Skin epidermis (tissue), 12 donors: ENCODE data around the gene SH3GL3.

ENCODE experiments used
- H3K27ac ChIP-seq, 21 experiments: fragments of 200-600 bp; sonication (generic) in 11 of 21; one replicate each; pipeline ENCODE4 v1.5.0; 2020; ENCODE audit warnings: mild to moderate bottlenecking in 3 of 21, inconsistent platforms in 2 of 21, moderate library complexity in 2 of 21
- H3K4me3 ChIP-seq, 7 experiments: fragments of 200-600 bp; sonication (generic) in 2 of 7; one replicate each; pipeline ENCODE4 v1.5.0; 2020; ENCODE audit warnings: inconsistent platforms in 2 of 7, mild to moderate bottlenecking in 2 of 7, moderate library complexity in 1 of 7

Gene SH3GL3

DNA sequence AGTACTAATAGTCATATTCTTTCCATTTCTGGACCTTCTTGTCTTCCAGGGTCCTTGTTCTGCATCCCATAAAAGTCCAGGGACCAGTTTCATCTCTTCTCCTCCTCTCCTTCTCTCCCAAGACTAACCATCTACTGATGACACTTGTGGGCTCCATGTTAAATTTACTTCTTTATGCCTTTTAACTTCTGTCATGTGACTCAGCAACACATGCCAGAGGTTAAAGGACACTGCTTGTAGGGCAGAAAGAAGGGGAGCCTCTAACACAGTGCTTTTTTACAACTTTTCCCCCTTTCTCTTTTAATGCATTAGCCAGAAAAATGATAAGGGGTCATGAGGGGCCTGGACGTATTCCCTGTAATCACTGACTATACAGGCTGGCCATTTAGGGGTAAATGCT is 10.0 kb downstream of the SH3GL3 start:
- H3K27ac ChIP-seq = no peak overlapping the region
- H3K4me3 ChIP-seq = no peak overlapping the region

GRCh38 chr15:83458381-83458780 is 11.2 kb downstream of the SH3GL3 start:
- H3K27ac ChIP-seq = no peak overlapping the region
- H3K4me3 ChIP-seq = no peak overlapping the region

DNA sequence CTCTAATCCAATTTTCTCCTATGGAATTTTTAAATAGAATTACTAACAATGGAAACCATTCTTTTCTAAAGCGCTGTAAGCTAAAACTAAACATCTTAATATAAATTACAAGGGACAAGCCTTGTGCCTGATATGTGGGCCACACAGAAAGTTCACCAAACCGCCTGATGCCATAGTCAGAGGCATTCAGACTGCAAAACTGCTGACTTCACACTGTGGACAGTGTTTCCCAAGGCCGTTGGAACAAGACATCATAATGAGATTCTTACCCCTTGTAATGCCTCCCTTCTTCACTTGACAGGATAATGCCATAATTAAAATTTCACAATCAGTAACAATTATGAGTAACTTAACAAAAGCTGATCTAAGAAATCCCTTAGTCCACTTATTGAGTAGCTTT is 14.9 kb downstream of the SH3GL3 start:
- H3K4me3 ChIP-seq = no peak overlapping the region
- no peak overlapping the region for H3K27ac ChIP-seq

GRCh38 chr15:83462953-83463433 is 15.9 kb downstream of the SH3GL3 start:
- Histone ChIP-seq H3K27ac (no peak overlapping the region), H3K4me3 (no peak overlapping the region)

- no peak overlapping the region for H3K4me3 ChIP-seq
- H3K27ac ChIP-seq = no peak overlapping the region
Measured at GRCh38 chr15:83470887-83471286, 23.7 kb downstream of the SH3GL3 start.

GRCh38 chr15:83471307-83471866 is 24.2 kb downstream of the SH3GL3 start:
- H3K4me3 ChIP-seq = no peak overlapping the region
- H3K27ac ChIP-seq = no peak overlapping the region

- Histone ChIP-seq H3K27ac (no peak overlapping the region), H3K4me3 (no peak overlapping the region)
Measured at GRCh38 chr15:83472151-83472550, 25.0 kb downstream of the SH3GL3 start.

- Histone ChIP-seq H3K27ac (no peak overlapping the region), H3K4me3 (no peak overlapping the region)
Measured at GRCh38 chr15:83472797-83473196, 25.7 kb downstream of the SH3GL3 start.

DNA sequence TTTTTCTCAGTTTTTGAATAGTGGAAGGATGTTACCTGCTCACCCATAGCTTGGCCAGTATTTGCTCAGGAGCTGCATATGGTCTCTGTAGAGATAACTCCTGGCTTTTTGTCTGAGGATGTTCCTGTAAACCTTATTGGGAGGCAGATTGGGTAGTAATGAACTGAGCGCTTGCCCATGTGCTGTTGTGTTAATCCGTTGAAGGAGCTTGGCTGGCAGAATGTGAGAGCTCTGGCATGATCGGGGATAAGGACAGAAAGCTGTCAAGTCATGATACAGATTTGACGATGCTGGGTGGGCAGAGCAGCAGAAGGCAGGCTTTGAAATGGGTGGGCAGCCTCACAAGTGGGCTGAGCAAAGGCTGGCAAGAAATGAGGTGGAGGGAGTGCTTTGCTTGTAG is 27.4 kb downstream of the SH3GL3 start:
- H3K4me3 ChIP-seq = no peak overlapping the region
- no peak overlapping the region for H3K27ac ChIP-seq

DNA sequence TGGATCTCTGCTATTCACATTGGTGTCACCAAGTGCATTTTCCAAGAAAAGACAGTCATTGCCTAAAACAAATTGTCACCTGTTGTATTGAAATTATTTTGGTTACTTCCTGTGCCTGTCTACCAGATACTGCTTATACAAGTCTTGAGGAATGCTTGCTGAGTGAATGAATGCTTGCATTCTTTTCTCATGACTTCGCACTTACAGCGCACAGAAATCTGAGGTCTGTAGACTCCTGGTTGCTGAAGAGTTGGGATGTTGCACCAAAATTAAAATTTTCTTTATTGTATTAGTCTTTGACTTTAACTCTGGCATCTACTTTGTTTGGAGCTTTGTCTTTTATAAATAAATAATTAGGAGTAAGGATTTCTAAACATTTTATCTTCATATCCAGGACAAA is 28.4 kb downstream of the SH3GL3 start:
- no peak overlapping the region for H3K4me3 ChIP-seq
- no peak overlapping the region for H3K27ac ChIP-seq

GRCh38 chr15:83476066-83476465 is 28.9 kb downstream of the SH3GL3 start:
- Histone ChIP-seq H3K4me3 (no peak overlapping the region), H3K27ac (no peak overlapping the region)

GRCh38 chr15:83476708-83477107 is 29.6 kb downstream of the SH3GL3 start:
- Histone ChIP-seq H3K27ac (no peak overlapping the region), H3K4me3 (no peak overlapping the region)

- no peak overlapping the region for H3K27ac ChIP-seq
- H3K4me3 ChIP-seq = no peak overlapping the region
Measured at GRCh38 chr15:83477172-83477807, 30.1 kb downstream of the SH3GL3 start.

- Histone ChIP-seq H3K4me3 (no peak overlapping the region), H3K27ac (no peak overlapping the region)
Measured at GRCh38 chr15:83477808-83478537, 30.8 kb downstream of the SH3GL3 start.

DNA sequence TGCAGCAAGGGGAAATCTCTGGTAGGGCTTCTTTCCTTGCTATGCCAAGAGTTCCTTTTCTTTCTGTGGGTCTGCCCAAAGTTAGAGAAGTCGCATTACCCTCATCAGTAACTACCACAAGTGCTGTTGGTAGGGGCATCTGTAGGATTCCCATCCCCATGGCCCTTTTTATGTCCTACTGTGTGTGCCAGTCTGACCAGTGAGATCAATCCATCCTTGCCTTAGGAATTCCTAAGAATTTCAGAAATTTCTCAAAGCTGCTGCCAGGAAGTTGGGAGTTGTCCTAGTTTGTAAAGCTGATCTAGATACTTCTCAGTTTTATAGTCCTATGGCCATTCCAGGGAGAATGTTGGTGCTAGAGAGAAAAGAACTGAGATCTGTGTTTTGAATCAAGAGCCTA is 36.5 kb downstream of the SH3GL3 start:
- Histone ChIP-seq H3K27ac (no peak overlapping the region), H3K4me3 (no peak overlapping the region)

DNA sequence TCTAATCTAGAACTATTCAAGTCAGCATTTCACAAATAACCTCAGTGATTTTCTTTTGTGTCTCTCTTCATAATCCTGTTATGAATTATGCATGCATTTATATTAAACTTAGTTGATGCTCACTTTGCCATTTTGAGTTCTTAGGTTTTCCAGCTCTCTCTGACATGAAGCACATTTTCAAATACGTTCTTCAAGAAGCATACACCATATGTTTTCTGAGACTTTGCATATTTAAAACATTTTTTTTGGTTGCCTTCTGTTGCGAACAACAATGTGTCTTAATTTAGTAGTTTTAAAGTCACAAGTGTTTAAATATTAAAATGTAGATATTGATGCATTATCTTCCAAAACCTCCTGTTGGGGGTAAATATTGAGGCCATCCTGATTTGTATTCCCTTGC is 37.5 kb downstream of the SH3GL3 start:
- Histone ChIP-seq H3K4me3 (no peak overlapping the region), H3K27ac (no peak overlapping the region)

DNA sequence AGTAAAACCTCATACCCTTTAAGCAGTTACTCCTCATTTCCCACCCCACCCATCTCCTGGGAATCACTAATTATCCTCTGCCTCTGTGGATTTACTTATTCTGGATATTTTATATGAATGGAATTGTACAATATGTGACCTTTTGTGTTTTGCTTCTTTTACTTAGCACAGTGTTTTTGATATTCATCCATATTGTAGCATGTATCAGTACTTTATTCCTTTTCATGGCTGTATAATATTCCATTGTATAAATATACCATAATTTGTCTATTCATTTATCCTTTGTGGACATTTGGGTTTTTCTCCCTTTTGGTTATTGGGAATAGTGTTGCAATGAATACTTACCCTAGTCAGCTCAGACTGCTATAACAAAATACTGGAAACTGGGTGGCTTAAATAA is 39.2 kb downstream of the SH3GL3 start:
- Histone ChIP-seq H3K27ac (no peak overlapping the region), H3K4me3 (no peak overlapping the region)

DNA sequence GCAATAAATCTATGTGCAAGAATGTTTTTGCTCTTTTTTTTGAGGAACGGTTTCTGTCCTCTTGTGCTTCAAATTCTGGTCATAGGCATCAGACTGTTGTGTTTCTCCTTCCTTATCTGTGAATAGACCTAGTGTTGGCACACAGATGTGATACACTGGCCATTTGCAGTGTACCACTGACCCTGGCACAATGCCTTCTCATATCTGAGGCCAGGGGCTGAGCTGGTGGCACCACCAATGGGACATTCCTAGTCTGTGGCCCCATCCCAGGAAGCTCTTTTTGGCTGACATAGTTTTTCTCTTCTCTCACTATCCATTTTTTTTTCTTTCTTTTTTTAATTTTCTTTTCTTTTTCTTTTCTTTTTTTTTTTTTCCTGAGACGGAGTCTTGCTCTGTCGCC is 40.4 kb downstream of the SH3GL3 start:
- no peak overlapping the region for H3K4me3 ChIP-seq
- H3K27ac ChIP-seq = no peak overlapping the region

DNA sequence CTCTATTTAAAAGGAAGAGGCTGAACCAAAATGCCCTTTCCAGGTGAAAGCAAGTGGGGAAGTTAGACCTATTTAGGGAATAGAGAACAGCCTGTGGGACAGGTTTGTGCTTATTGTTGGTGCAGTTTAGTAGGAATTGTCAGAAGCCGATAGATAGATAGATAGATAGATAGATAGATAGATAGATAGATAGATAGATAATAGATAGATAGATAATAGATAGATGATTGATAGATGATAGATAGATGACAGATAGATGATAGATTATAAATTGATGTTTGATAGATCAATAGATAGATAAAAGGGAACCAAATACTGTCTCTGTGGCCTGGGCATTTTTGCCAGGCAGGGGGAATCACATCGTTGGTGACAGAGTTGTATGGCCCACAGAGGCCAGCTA is 42.5 kb downstream of the SH3GL3 start:
- Histone ChIP-seq H3K27ac (no peak overlapping the region), H3K4me3 (no peak overlapping the region)

DNA sequence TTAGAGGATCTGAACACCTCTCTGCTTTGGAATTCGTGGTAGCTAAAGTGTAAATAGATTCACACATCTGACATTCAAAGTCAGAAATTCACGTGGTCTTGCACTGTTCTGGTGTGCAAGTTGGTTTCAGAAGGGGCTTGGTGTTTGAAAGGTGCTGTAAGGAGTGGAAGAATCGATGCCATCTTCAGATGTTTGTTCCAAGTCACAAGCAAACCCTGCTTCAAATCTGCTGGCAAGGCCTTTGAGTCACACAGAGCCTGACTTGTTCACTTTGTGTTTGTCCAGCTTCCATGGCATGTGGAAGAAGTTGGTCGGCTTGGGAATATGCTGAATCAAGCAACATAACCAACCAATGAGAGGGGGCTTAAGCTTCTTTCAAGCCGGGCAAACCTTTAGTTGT is 44.3 kb downstream of the SH3GL3 start:
- Histone ChIP-seq H3K4me3 (no peak overlapping the region), H3K27ac (no peak overlapping the region)

GRCh38 chr15:83496766-83497165 is 49.6 kb downstream of the SH3GL3 start:
- no peak overlapping the region for H3K4me3 ChIP-seq
- no peak overlapping the region for H3K27ac ChIP-seq
